Measurements from ENCODE around the gene ACACB. TPM values are rescaled to one million over a fixed set of nuclear protein-coding genes. Genes with fewer than 3 reads are reported as not detected.

Gene ACACB
- total and polyA plus RNA-seq, 2 experiments from 2014 or later = 6.2 to 15.4 TPM

- no peak for DNase-seq (ENCODE audit: low spot score)
- Mint-ChIP-seq H3K9me3 (peaks cover 2% of the 10 kb centered on the region; the same call in 2 of the 3 replicates), H3K27ac (no peak overlapping the region; the same call in 1 of the 2 replicates), H3K4me1 (peaks cover 10% of the 10 kb centered on the region), H3K27me3 (ENCODE audit: insufficient read depth, low read depth, poor library complexity) (peaks cover 4% of the 10 kb centered on the region), H3K36me3 (ENCODE audit: low read depth) (no peaks in the 10 kb centered on the region; the same call in 1 of the 3 replicates), H3K4me3 (no peak overlapping the region)
- ATAC-seq = no peak
- no peak overlapping the region for H2AFZ ChIP-seq
- H3K4me2 ChIP-seq = no peak overlapping the region
- H3K9me2 ChIP-seq (ENCODE audit: insufficient read depth) = no peaks in the 10 kb centered on the region
- no peak overlapping the region for H3K4me3 ChIP-seq
- TF ChIP-seq POLR2AphosphoS5 (IDR thresholded peaks at IDR 0.05; ENCODE audit: low read depth) (no peak), ETS1 (IDR thresholded peaks at IDR 0.05) (no peak), ZNF114 (CRISPR knock-in tag; IDR thresholded peaks at IDR 0.05) (no peak), CREB1 (CRISPR knock-in tag; IDR thresholded peaks at IDR 0.05; ENCODE audit: low read depth) (no peak), REST (IDR thresholded peaks at IDR 0.05; ENCODE audit: unreplicated experiment) (no peak), CTCF (conservative IDR thresholded peaks at IDR 0.05; ENCODE audit: low read depth in 2 of 2) (no peak), NANOG (IDR thresholded peaks at IDR 0.05; ENCODE audit: borderline replicate concordance) (no peak), EZH2phosphoT487 (IDR thresholded peaks at IDR 0.05; ENCODE audit: unreplicated experiment) (no peak), ZNF462 (CRISPR knock-in tag; IDR thresholded peaks at IDR 0.05) (no peak), EZH2 (IDR thresholded peaks at IDR 0.05; ENCODE audit: low read depth, unreplicated experiment) (no peak), JUNB (IDR thresholded peaks at IDR 0.05; ENCODE audit: unreplicated experiment) (no peak), STAT1 (IDR thresholded peaks at IDR 0.05; ENCODE audit: unreplicated experiment) (no peak), ZNF331 (CRISPR knock-in tag; IDR thresholded peaks at IDR 0.05; ENCODE audit: low read depth) (no peak)
- no peaks in the 10 kb centered on the region for H3F3A ChIP-seq (replicated peaks; ENCODE audit: low read depth)
- H3K79me2 ChIP-seq (replicated peaks; ENCODE audit: insufficient read depth) = no peaks in the 10 kb centered on the region
- no peaks in the 10 kb centered on the region for H3K4me1 ChIP-seq (ENCODE audit: insufficient read depth)
- no peaks in the 10 kb centered on the region for H3K27me3 ChIP-seq (ENCODE audit: insufficient read depth)
- H4K20me1 ChIP-seq (replicated peaks; ENCODE audit: insufficient read depth) = no peaks in the 10 kb centered on the region
- no peak overlapping the region for H3K27ac ChIP-seq (ENCODE audit: low read depth)
- H3K36me3 ChIP-seq (ENCODE audit: insufficient read depth) = no peaks in the 10 kb centered on the region
Observed at GRCh38 chr12:109130297-109131153, 14.1 kb downstream of the ACACB start.

All from GM23338 (cell line).